Esophagus squamous epithelium (tissue), 4 donors: Measurements from ENCODE around the gene KIF26B.

Source experiments
- POLR2A ChIP-seq, 4 donors: fragments of 450-650 bp; IDR thresholded peaks; one replicate each; pipeline ENCODE4 v1.6.1; 2017; ENCODE audit warnings: antibody characterized with exemption in 4 of 4, mild to moderate bottlenecking in 4 of 4, moderate library complexity in 3 of 4
- TF ChIP-seq, protein P1 (sequence below), 6 experiments: fragments of 450-650 bp in 4 of 6; fragments of 200-600 bp in 2 of 6; sonication (generic) in 2 of 6; IDR thresholded peaks; one replicate each; pipeline ENCODE4 v1.5.1; 2016 to 2019; ENCODE audit warnings: antibody characterized with exemption in 6 of 6, mild to moderate bottlenecking in 4 of 6, moderate library complexity in 4 of 6

GRCh38 chr1:245325922-245326795 is 171.4 kb downstream of the KIF26B start:
- TF ChIP-seq, protein P1, sequence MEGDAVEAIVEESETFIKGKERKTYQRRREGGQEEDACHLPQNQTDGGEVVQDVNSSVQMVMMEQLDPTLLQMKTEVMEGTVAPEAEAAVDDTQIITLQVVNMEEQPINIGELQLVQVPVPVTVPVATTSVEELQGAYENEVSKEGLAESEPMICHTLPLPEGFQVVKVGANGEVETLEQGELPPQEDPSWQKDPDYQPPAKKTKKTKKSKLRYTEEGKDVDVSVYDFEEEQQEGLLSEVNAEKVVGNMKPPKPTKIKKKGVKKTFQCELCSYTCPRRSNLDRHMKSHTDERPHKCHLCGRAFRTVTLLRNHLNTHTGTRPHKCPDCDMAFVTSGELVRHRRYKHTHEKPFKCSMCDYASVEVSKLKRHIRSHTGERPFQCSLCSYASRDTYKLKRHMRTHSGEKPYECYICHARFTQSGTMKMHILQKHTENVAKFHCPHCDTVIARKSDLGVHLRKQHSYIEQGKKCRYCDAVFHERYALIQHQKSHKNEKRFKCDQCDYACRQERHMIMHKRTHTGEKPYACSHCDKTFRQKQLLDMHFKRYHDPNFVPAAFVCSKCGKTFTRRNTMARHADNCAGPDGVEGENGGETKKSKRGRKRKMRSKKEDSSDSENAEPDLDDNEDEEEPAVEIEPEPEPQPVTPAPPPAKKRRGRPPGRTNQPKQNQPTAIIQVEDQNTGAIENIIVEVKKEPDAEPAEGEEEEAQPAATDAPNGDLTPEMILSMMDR (IDR thresholded peaks at IDR 0.05): no peak
- no peak for TF ChIP-seq POLR2A (IDR thresholded peaks at IDR 0.05)
